IMR-90 (cell line): Measurements from ENCODE around the gene KCNJ16.

Experiments used
- CTCF ChIP-seq: conservative IDR thresholded peaks from 2 replicates; pipeline ENCODE4 v1.5.1; 2012; ENCODE audit warnings: mild to moderate bottlenecking, low read depth, low read length, improper control_type of control experiment
- ELK1 ChIP-seq: fragments of 150-350 bp; IDR thresholded peaks from 2 replicates; pipeline ENCODE4 v1.6.1; 2016; ENCODE audit warnings: low read depth, mild to moderate bottlenecking, low read length, moderate library complexity, borderline replicate concordance
- FOS ChIP-seq: fragments of 150-350 bp; IDR thresholded peaks from 2 replicates; pipeline ENCODE4 v1.6.1; 2016; ENCODE audit warnings: low read depth, low read length
- MAFK ChIP-seq: IDR thresholded peaks from 2 replicates; pipeline ENCODE4 v1.6.1; 2012; ENCODE audit warnings: low read depth, low read length, improper control_type of control experiment
- MXI1 ChIP-seq: IDR thresholded peaks from 2 replicates; pipeline ENCODE4 v1.6.1; 2012; ENCODE audit warnings: low read depth, mild to moderate bottlenecking, low read length, moderate library complexity, borderline replicate concordance
- POLR2A ChIP-seq: IDR thresholded peaks from 2 replicates; pipeline ENCODE4 v1.6.1; 2012; ENCODE audit warnings: mild to moderate bottlenecking, low read depth, low read length
- RAD21 ChIP-seq: IDR thresholded peaks from 2 replicates; pipeline ENCODE4 v1.6.1; 2012; ENCODE audit warnings: low read length, improper control_type of control experiment
- RCOR1 ChIP-seq: IDR thresholded peaks from 2 replicates; pipeline ENCODE4 v1.6.1; 2012; ENCODE audit warnings: mild to moderate bottlenecking, low read length, improper control_type of control experiment; ENCODE audit not compliant: insufficient replicate concordance
- RFX5 ChIP-seq: IDR thresholded peaks from 2 replicates; pipeline ENCODE4 v1.8.0; 2012; ENCODE audit warnings: low read depth, mild to moderate bottlenecking, low read length, moderate library complexity
- SMC3 ChIP-seq: fragments of 150-350 bp; IDR thresholded peaks from 2 replicates; pipeline ENCODE4 v1.6.1; 2016; ENCODE audit warnings: low read depth, mild to moderate bottlenecking, antibody characterized with exemption, low read length, moderate library complexity
- USF2 ChIP-seq: fragments of 150-350 bp; IDR thresholded peaks from 2 replicates; pipeline ENCODE4 v1.6.1; 2017; ENCODE audit warnings: mild to moderate bottlenecking, antibody characterized with exemption, low read length, low read depth

GRCh38 chr17:70099294-70099693 is 24.3 kb downstream of the KCNJ16 start:
- TF ChIP-seq RCOR1 (no peak), CTCF (no peak), MXI1 (no peak), POLR2A (no peak), SMC3 (no peak), RFX5 (no peak), FOS (no peak), RAD21 (no peak), ELK1 (no peak), MAFK (peak; percentile 66), USF2 (no peak)
